ENCODE measurements around the gene IER3. TPM values are rescaled to one million over a fixed set of nuclear protein-coding genes. Genes with fewer than 3 reads are reported as not detected.

IER3 gene
- total and polyA plus RNA-seq, 2 of the 13 experiments (the other 11 are each of a cell fraction or from before 2014, with no cell fraction given): 51.1 to 131 TPM

GRCh38 chr6:30793521-30794194, 49.3 kb upstream of the IER3 start (continued):
- TF ChIP-seq, protein P1, sequence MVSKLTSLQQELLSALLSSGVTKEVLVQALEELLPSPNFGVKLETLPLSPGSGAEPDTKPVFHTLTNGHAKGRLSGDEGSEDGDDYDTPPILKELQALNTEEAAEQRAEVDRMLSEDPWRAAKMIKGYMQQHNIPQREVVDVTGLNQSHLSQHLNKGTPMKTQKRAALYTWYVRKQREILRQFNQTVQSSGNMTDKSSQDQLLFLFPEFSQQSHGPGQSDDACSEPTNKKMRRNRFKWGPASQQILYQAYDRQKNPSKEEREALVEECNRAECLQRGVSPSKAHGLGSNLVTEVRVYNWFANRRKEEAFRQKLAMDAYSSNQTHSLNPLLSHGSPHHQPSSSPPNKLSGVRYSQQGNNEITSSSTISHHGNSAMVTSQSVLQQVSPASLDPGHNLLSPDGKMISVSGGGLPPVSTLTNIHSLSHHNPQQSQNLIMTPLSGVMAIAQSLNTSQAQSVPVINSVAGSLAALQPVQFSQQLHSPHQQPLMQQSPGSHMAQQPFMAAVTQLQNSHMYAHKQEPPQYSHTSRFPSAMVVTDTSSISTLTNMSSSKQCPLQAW (CRISPR knock-in tag; IDR thresholded peaks at IDR 0.05): 0 out of 2 replicates have a peak, but pooled peaks have one; percentile 38
- TF ChIP-seq ZNF263 (CRISPR knock-in tag; IDR thresholded peaks at IDR 0.05) (0 out of 2 replicates have a peak, but pooled peaks have one; percentile 28), HNF1A (IDR thresholded peaks at IDR 0.05; ENCODE audit: low read depth) (no peak), HNF1A (CRISPR knock-in tag; IDR thresholded peaks at IDR 0.05; ENCODE audit: borderline replicate concordance) (no peak), ZNF563 (CRISPR knock-in tag; IDR thresholded peaks at IDR 0.05) (no peak), FOXP1 (IDR thresholded peaks at IDR 0.05) (no peak), FOXP1 (CRISPR knock-in tag; IDR thresholded peaks at IDR 0.05) (peak; percentile 37; the same call in 1 of the 2 replicates), ZNF616 (CRISPR knock-in tag; IDR thresholded peaks at IDR 0.05; ENCODE audit: low read depth) (no peak), SALL1 (CRISPR knock-in tag; IDR thresholded peaks at IDR 0.05) (peak; percentile 50), HMG20A (CRISPR knock-in tag; IDR thresholded peaks at IDR 0.05; ENCODE audit: borderline replicate concordance) (peak; percentile 60; the same call in 1 of the 2 replicates), ZKSCAN1 (IDR thresholded peaks at IDR 0.05; ENCODE audit: low read length) (no peak), MED8 (CRISPR knock-in tag; IDR thresholded peaks at IDR 0.05; ENCODE audit: insufficient replicate concordance) (no peak), FOXA3 (CRISPR knock-in tag; IDR thresholded peaks at IDR 0.05) (peak; percentile 67), RARA (CRISPR knock-in tag; IDR thresholded peaks at IDR 0.05) (peak; percentile 92), IRF2 (CRISPR knock-in tag; IDR thresholded peaks at IDR 0.05) (0 out of 2 replicates have a peak, but pooled peaks have one; percentile 21)
- TF ChIP-seq, protein P2, sequence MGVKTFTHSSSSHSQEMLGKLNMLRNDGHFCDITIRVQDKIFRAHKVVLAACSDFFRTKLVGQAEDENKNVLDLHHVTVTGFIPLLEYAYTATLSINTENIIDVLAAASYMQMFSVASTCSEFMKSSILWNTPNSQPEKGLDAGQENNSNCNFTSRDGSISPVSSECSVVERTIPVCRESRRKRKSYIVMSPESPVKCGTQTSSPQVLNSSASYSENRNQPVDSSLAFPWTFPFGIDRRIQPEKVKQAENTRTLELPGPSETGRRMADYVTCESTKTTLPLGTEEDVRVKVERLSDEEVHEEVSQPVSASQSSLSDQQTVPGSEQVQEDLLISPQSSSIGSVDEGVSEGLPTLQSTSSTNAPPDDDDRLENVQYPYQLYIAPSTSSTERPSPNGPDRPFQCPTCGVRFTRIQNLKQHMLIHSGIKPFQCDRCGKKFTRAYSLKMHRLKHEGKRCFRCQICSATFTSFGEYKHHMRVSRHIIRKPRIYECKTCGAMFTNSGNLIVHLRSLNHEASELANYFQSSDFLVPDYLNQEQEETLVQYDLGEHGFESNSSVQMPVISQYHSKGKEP (CRISPR knock-in tag; IDR thresholded peaks at IDR 0.05): no peak
- TF ChIP-seq, protein P3, sequence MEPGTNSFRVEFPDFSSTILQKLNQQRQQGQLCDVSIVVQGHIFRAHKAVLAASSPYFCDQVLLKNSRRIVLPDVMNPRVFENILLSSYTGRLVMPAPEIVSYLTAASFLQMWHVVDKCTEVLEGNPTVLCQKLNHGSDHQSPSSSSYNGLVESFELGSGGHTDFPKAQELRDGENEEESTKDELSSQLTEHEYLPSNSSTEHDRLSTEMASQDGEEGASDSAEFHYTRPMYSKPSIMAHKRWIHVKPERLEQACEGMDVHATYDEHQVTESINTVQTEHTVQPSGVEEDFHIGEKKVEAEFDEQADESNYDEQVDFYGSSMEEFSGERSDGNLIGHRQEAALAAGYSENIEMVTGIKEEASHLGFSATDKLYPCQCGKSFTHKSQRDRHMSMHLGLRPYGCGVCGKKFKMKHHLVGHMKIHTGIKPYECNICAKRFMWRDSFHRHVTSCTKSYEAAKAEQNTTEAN (CRISPR knock-in tag; conservative IDR thresholded peaks at IDR 0.05): 0 out of 2 replicates have a peak, but pooled peaks have one; percentile 24
- TF ChIP-seq, protein P4, sequence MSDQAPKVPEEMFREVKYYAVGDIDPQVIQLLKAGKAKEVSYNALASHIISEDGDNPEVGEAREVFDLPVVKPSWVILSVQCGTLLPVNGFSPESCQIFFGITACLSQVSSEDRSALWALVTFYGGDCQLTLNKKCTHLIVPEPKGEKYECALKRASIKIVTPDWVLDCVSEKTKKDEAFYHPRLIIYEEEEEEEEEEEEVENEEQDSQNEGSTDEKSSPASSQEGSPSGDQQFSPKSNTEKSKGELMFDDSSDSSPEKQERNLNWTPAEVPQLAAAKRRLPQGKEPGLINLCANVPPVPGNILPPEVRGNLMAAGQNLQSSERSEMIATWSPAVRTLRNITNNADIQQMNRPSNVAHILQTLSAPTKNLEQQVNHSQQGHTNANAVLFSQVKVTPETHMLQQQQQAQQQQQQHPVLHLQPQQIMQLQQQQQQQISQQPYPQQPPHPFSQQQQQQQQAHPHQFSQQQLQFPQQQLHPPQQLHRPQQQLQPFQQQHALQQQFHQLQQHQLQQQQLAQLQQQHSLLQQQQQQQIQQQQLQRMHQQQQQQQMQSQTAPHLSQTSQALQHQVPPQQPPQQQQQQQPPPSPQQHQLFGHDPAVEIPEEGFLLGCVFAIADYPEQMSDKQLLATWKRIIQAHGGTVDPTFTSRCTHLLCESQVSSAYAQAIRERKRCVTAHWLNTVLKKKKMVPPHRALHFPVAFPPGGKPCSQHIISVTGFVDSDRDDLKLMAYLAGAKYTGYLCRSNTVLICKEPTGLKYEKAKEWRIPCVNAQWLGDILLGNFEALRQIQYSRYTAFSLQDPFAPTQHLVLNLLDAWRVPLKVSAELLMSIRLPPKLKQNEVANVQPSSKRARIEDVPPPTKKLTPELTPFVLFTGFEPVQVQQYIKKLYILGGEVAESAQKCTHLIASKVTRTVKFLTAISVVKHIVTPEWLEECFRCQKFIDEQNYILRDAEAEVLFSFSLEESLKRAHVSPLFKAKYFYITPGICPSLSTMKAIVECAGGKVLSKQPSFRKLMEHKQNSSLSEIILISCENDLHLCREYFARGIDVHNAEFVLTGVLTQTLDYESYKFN (CRISPR knock-in tag; conservative IDR thresholded peaks at IDR 0.05): peak; percentile 55; the same call in 1 of the 2 replicates
